ENCODE data around the gene LRG1. TPM values are rescaled to one million over a fixed set of nuclear protein-coding genes. Genes with fewer than 3 reads are reported as not detected.
A peak's percentile ranks its signal among the peaks of the same experiment; 100 is the strongest.

The LRG1 gene
- total and polyA plus RNA-seq, 9 of the 15 experiments (the other 6 are each of a cell fraction or from before 2014, with no cell fraction given): 1.5 to 11.9 (median 8.7) TPM

- TF ChIP-seq SFPQ (IDR thresholded peaks at IDR 0.05; ENCODE audit: low read depth, low read length): no peak
Observed at GRCh38 chr19:4586691-4587090, 46.9 kb upstream of the LRG1 start (continued).

DNA sequence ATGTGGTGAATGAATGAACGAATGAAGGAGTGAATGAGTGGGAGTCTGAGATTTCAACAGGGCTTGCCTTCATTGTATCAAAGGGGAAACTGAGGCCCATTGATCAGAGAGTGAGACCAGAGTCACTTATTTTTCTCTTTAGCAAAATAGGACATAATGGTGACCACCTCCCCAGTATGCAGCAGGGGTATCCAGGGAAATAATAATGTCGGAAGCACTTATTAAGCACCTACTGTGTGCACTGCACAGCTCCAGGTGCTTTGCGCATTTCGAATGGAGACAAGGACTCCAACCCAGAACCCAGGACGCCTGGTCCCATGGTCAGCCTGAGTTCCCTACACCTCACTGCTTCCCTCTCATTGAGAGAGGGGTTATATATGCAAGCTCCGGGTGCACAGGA, 46.4 kb upstream of the LRG1 start:
- H3K9me3 ChIP-seq (replicated peaks; ENCODE audit: control insufficient read depth, insufficient read depth, low read depth, low read length): no peaks in the 10 kb centered on the region
- H4K20me1 ChIP-seq (replicated peaks; ENCODE audit: control insufficient read depth, insufficient read depth, low read length): no peaks in the 10 kb centered on the region
- no peak overlapping the region for H3K4me2 ChIP-seq (ENCODE audit: insufficient read depth, low read length)
- WGBS (ENCODE audit: insufficient coverage, low coverage, missing lambda C conversion rate): 28% methylated on average over 6 of the region's 6 CpGs
- no peak overlapping the region for H2AFZ ChIP-seq (ENCODE audit: low read depth, low read length)
- peaks cover 8 to 30% of the 10 kb centered on the region in 2 experiments; a peak in 3 of 5 replicates for H3K4me1 ChIP-seq (replicated peaks in 1 of 2; ENCODE audit: control insufficient read depth in 2 of 2, insufficient read depth in 2 of 2, low read length in 2 of 2)
- intact Hi-C loops (cut with micrococcal nuclease): no loop called here
- no peaks in the 10 kb centered on the region for H3K27me3 ChIP-seq (ENCODE audit: control insufficient read depth in 2 of 2, insufficient read depth in 2 of 2, low read length in 2 of 2)
- in situ Hi-C loops (cut with MboI): no loop called here
- H3K79me2 ChIP-seq (ENCODE audit: control insufficient read depth, insufficient read depth, low read length): no peaks in the 10 kb centered on the region
- H3K36me3 ChIP-seq (ENCODE audit: control insufficient read depth, insufficient read depth, low read length): no peaks in the 10 kb centered on the region
- no peak overlapping the region for H3K9ac ChIP-seq (ENCODE audit: insufficient read depth in 1 of 2, low read depth in 2 of 2, low read length in 2 of 2)
- BruUV-seq (replicated peaks): no TSS peak
- no peak overlapping the region for H3K4me3 ChIP-seq
- no peak overlapping the region for H3K27ac ChIP-seq (ENCODE audit: extremely low read depth, low read depth, low read length)
- DNase-seq (ENCODE audit: extremely low read depth in 1 of 4, low spot score in 3 of 4) (no peak), ATAC-seq (no peak), FAIRE-seq (no peak)
- H3K9me1 ChIP-seq (ENCODE audit: control insufficient read depth, insufficient read depth, low read length): no peaks in the 10 kb centered on the region
- ChIA-PET POLR2A (interaction anchor here (0.9 kb wide), 1 partner anchor 8 kb away, joined by 3 read pairs; no protein-coding TSS in a partner anchor), CTCF (ENCODE audit: low intra/inter-chr PET ratio) (no interaction called here)
- TF ChIP-seq ZNF668 (CRISPR knock-in tag; IDR thresholded peaks at IDR 0.05): no peak
- no peak for TF ChIP-seq GATAD2B (IDR thresholded peaks at IDR 0.05; ENCODE audit: borderline replicate concordance)
- TF ChIP-seq CBFB (CRISPR knock-in tag; IDR thresholded peaks at IDR 0.05): no peak
- TF ChIP-seq ZFP36 (IDR thresholded peaks at IDR 0.05; ENCODE audit: low read depth, low read length, partially characterized antibody): peak; percentile 6
- TF ChIP-seq, protein P1, sequence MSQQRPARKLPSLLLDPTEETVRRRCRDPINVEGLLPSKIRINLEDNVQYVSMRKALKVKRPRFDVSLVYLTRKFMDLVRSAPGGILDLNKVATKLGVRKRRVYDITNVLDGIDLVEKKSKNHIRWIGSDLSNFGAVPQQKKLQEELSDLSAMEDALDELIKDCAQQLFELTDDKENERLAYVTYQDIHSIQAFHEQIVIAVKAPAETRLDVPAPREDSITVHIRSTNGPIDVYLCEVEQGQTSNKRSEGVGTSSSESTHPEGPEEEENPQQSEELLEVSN (IDR thresholded peaks at IDR 0.05; ENCODE audit: borderline replicate concordance in 1 of 2, extremely low read depth in 1 of 2, insufficient read depth in 1 of 2, insufficient read length in 1 of 2, low read depth in 1 of 2, low read length in 1 of 2, poor library complexity in 1 of 2, severe bottlenecking in 1 of 2): no peak
- TF ChIP-seq IFI16 (CRISPR knock-in tag; IDR thresholded peaks at IDR 0.05): no peak
- no peak for TF ChIP-seq GTF2A2 (tag; IDR thresholded peaks at IDR 0.05)
- TF ChIP-seq, protein P2, sequence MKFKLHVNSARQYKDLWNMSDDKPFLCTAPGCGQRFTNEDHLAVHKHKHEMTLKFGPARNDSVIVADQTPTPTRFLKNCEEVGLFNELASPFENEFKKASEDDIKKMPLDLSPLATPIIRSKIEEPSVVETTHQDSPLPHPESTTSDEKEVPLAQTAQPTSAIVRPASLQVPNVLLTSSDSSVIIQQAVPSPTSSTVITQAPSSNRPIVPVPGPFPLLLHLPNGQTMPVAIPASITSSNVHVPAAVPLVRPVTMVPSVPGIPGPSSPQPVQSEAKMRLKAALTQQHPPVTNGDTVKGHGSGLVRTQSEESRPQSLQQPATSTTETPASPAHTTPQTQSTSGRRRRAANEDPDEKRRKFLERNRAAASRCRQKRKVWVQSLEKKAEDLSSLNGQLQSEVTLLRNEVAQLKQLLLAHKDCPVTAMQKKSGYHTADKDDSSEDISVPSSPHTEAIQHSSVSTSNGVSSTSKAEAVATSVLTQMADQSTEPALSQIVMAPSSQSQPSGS (CRISPR knock-in tag; IDR thresholded peaks at IDR 0.05): no peak
- no peak for TF ChIP-seq ZEB2 (IDR thresholded peaks at IDR 0.05)
- no peak for TF ChIP-seq ZZZ3 (IDR thresholded peaks at IDR 0.05)
- no peak for TF ChIP-seq MYC (IDR thresholded peaks at IDR 0.05; ENCODE audit: low read depth, low read length)
- no peak for TF ChIP-seq MYC (CRISPR knock-in tag; IDR thresholded peaks at IDR 0.05; ENCODE audit: borderline replicate concordance, low read depth)
- no peak for TF ChIP-seq KHSRP (IDR thresholded peaks at IDR 0.05)
- peak; percentile 77; the same call in 1 of the 2 replicates for TF ChIP-seq ZKSCAN8 (CRISPR knock-in tag; IDR thresholded peaks at IDR 0.05)
- TF ChIP-seq ZBTB8A (IDR thresholded peaks at IDR 0.05; ENCODE audit: partially characterized antibody): no peak
- TF ChIP-seq ZNF408 (CRISPR knock-in tag; IDR thresholded peaks at IDR 0.05; ENCODE audit: low read depth): no peak
- TF ChIP-seq SUPT5H (IDR thresholded peaks at IDR 0.05): no peak
- TF ChIP-seq FUS (optimal IDR thresholded peaks at IDR 0.05; ENCODE audit: low read depth, low read length): no peak
